PC-9 (cell line): Measurements from ENCODE around the gene LPO. TPM values are rescaled to one million over a fixed set of nuclear protein-coding genes. Genes with fewer than 3 reads are reported as not detected.

Experiments used
- BruUV-seq: library from RNA; stranded (reverse); fragments of 400-500 nt; replicated peaks from 2 replicates; lab custom pipeline; 2021; lab: Mats Ljungman, UMichigan
- CTCF ChIA-PET: fragments of 300-600 bp; sonication (Branson Sonifier 250); formaldehyde crosslinking; loops from one replicate; lab custom pipeline; 2022; ENCODE audit warnings: antibody characterized with exemption; lab: Charles Lee
- POLR2A ChIA-PET: fragments of 300-600 bp; sonication (Branson Sonifier 250); formaldehyde crosslinking; loops from one replicate; lab custom pipeline; 2022; ENCODE audit warnings: antibody characterized with exemption; ENCODE audit not compliant: unreplicated experiment; lab: Charles Lee
- DNase-seq, 2 experiments: peaks; one replicate each; pipeline versions ENCODE4 v3.0.0 to v3.0.0-alpha.2; 2015 to 2022; ENCODE audit warnings: mixed read lengths in 1 of 2
- H2AFZ ChIP-seq: fragments of 200-600 bp; sonication (generic); 2 replicates; pipeline ENCODE4 v1.8.1; 2017; ENCODE audit warnings: antibody characterized with exemption
- H3F3A ChIP-seq: fragments of 200-600 bp; sonication (generic); 2 replicates; pipeline ENCODE4 v1.8.1; 2017; ENCODE audit warnings: antibody characterized with exemption, mild to moderate bottlenecking, low read depth; ENCODE audit not compliant: insufficient read depth
- H3K27ac ChIP-seq: fragments of 200-600 bp; sonication (generic); 2 replicates; pipeline ENCODE4 v1.6.1; 2016; ENCODE audit warnings: mixed run types
- H3K27me3 ChIP-seq: fragments of 200-600 bp; sonication (generic); 2 replicates; pipeline ENCODE4 v1.6.1; 2016; ENCODE audit warnings: low read depth, mixed run types; ENCODE audit not compliant: insufficient read depth
- H3K36me3 ChIP-seq: fragments of 200-600 bp; sonication (generic); 2 replicates; pipeline ENCODE4 v1.6.1; 2016; ENCODE audit warnings: low read depth, mixed run types
- H3K4me1 ChIP-seq: fragments of 200-600 bp; sonication (generic); replicated peaks from 2 replicates; pipeline ENCODE4 v1.6.1; 2016; ENCODE audit warnings: mixed run types; ENCODE audit not compliant: insufficient read depth
- H3K4me2 ChIP-seq: fragments of 200-600 bp; sonication (generic); 2 replicates; pipeline ENCODE4 v1.6.1; 2017; ENCODE audit warnings: mixed run types
- H3K4me3 ChIP-seq: fragments of 200-600 bp; sonication (generic); 2 replicates; pipeline ENCODE4 v1.6.1; 2016; ENCODE audit warnings: mixed run types
- H3K79me2 ChIP-seq: fragments of 200-600 bp; sonication (generic); 2 replicates; pipeline ENCODE4 v1.6.1; 2017; ENCODE audit warnings: low read depth, mixed run types
- H3K9me2 ChIP-seq: fragments of 200-600 bp; sonication (generic); 2 replicates; pipeline ENCODE4 v1.8.1; 2017; ENCODE audit warnings: mild to moderate bottlenecking; ENCODE audit not compliant: insufficient read depth
- H3K9me3 ChIP-seq: fragments of 200-600 bp; sonication (generic); 2 replicates; pipeline ENCODE4 v1.8.1; 2016; ENCODE audit warnings: low read depth; ENCODE audit not compliant: insufficient read depth
- H4K20me1 ChIP-seq: fragments of 200-600 bp; sonication (generic); 2 replicates; pipeline ENCODE4 v1.8.1; 2017; ENCODE audit not compliant: insufficient read depth
- CTCF ChIP-seq: fragments of 200-600 bp; sonication (generic); conservative IDR thresholded peaks from 2 replicates; pipeline ENCODE4 v1.6.1; 2017; ENCODE audit warnings: mixed run types, antibody characterized with exemption, mild to moderate bottlenecking, moderate library complexity
- EZH2 ChIP-seq: fragments of 200-600 bp; sonication (generic); IDR thresholded peaks from 2 replicates; pipeline ENCODE4 v1.8.0; 2017; ENCODE audit warnings: antibody characterized with exemption, low read depth
- intact Hi-C: fragments of 100-400 bp; cut with micrococcal nuclease; formaldehyde crosslinking; loops from one replicate; pipeline ENCODE4 v1.10.0; 2022; ENCODE audit not compliant: unreplicated experiment
- total RNA-seq: library from RNA; stranded (reverse); gene quantifications from 2 replicates; pipeline ENCODE4 v1.2.3, GENCODE V29; 2021

The LPO gene
- total RNA-seq, 1 experiment from 2014 or later = not detected

- no peaks in the 10 kb centered on the region for H3K36me3 ChIP-seq
- ChIA-PET POLR2A (no interaction called here), CTCF (no interaction called here)
- no peak overlapping the region for H3K4me2 ChIP-seq
- H3K9me3 ChIP-seq = no peaks in the 10 kb centered on the region
- no peaks in the 10 kb centered on the region for H3K4me1 ChIP-seq
- H3K79me2 ChIP-seq = no peaks in the 10 kb centered on the region
- no peak for TF ChIP-seq CTCF
- TF ChIP-seq EZH2 = no peak
- H2AFZ ChIP-seq = no peak overlapping the region
- intact Hi-C loops = no loop called here
- H3K27ac ChIP-seq = no peak overlapping the region
- BruUV-seq = no TSS peak
- no peak overlapping the region for H3K4me3 ChIP-seq
- DNase-seq = no peak
- no peaks in the 10 kb centered on the region for H3F3A ChIP-seq
- peaks cover 98% of the 10 kb centered on the region for H3K27me3 ChIP-seq
- H3K9me2 ChIP-seq = no peaks in the 10 kb centered on the region
- H4K20me1 ChIP-seq = no peaks in the 10 kb centered on the region
Measured at GRCh38 chr17:58306131-58306951, 68.0 kb downstream of the LPO start.

- H2AFZ ChIP-seq = no peak overlapping the region
- POLR2A ChIA-PET = no interaction called here
Measured at GRCh38 chr17:58307468-58308172, 69.2 kb downstream of the LPO start.

More at GRCh38 chr17:58307468-58308172, 69.2 kb downstream of the LPO start:
- no peaks in the 10 kb centered on the region for H3K4me1 ChIP-seq
- TF ChIP-seq CTCF (no peak), EZH2 (no peak)
- intact Hi-C loops = no loop called here
- H3K9me2 ChIP-seq = no peaks in the 10 kb centered on the region
- CTCF ChIA-PET = no interaction called here
- no peaks in the 10 kb centered on the region for H3K36me3 ChIP-seq
- BruUV-seq = no TSS peak
- H3K27me3 ChIP-seq = peaks cover 98% of the 10 kb centered on the region
- no peaks in the 10 kb centered on the region for H3K9me3 ChIP-seq
- no peak overlapping the region for H3K4me3 ChIP-seq
- H3K4me2 ChIP-seq = no peak overlapping the region
- no peaks in the 10 kb centered on the region; the same call in 1 of the 2 replicates for H4K20me1 ChIP-seq
- no peak overlapping the region for H3K27ac ChIP-seq
- H3F3A ChIP-seq = no peaks in the 10 kb centered on the region
- no peak for DNase-seq
- H3K79me2 ChIP-seq = no peaks in the 10 kb centered on the region
